Activated CD4-positive, alpha-beta T cell treated with anti-CD3 and anti-CD28 coated beads for 1 hour (primary cell): ENCODE measurements around the gene ING1.
"Not testable (repeated sequence)": the region's sequence is repeated elsewhere in the genome, so short reads cannot be mapped to it uniquely, and the experiment has no call there.

Experiments
- DNase-seq: peaks from one replicate; pipeline ENCODE4 v3.0.0-alpha.2; 2020

Gene ING1

DNA sequence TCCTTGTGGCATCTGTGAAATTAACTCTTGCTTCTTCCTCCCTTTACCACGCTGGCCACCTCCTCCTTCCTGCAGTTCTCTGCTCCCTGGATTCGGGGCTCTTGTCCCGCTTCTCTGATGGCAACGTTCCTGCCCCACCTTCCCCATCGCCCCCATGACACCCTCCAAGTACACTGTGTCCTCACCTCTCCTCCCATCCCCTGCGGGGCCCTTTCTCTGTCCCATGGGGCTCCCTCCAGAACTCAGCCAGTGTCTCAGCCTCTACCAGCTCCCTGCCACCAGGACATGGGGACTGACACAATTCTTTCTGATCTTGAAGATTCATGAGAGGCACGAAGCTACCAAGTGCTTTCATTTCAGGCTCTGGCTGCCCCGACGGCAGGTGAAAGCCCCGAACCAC lies 16.7 kb upstream of the ING1 start:
- no peak for DNase-seq

DNA sequence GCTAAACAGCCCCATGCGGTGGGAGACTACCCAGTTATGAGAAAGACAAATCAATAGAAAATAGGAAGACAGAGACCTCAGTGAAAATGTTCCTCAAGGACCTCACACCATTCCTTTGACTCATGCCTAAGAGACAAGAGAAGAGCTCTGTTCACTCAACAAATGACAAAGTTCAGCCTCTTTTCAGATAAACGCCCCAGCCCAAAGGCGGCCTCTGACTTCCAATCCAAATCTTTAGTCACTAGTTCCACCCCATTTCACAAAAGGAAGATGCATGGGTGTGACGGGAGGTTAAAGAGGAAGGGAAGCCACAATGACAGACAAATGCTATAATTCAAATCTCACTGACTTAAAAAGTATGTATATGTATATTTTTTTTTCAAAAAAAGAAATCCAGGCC lies 15.7 kb upstream of the ING1 start:
- no peak for DNase-seq

- DNase-seq: no peak
These were observed 14.8 kb upstream of the ING1 start for GRCh38 chr13:110698689-110699088.

DNA sequence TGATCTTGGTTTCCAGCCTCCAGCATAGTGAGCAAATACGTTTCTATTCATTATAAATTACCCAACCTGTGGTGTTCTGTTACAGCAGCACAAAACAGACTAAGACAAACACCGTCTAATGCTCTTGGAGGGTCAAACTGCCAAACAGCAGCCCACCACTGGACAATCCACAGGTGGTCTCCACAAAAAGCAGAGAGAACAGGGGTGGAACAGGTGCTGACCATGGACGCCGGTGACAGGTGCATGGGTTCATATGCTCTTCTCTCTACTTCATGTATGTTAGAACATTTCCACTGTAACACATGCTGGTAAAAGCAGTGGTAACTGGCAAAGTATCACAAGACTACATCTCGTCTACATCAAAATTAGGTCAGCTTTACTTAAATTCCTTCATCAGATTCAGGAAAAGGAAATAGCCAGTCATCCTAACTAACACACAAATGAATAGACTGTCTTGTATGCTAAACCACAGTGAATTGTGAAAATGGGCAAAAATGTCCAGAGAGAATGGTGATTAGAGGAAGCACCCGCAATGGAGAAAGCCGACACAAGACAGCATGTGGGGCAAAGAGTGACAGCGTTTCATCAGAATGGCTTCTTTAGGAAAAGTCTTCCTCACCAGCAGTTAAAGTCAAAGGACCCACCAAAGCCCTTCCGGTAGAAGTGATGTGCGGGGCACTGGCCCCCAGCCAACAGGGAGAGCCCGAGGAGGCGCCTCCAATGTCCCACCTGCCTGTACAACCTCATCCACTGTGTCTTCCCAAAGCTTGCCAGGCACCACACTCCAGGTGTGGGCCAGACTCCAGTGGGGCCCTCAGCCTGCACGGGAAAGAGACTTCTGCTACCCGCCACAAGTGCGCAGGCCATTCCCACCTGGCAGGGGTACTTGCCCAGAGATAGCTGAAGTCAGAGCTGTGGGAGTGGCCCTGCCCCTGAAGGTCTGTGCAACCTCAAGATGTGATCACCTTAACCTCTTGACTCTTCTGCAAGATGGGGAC lies 14.1 kb upstream of the ING1 start:
- no peak for DNase-seq

DNA sequence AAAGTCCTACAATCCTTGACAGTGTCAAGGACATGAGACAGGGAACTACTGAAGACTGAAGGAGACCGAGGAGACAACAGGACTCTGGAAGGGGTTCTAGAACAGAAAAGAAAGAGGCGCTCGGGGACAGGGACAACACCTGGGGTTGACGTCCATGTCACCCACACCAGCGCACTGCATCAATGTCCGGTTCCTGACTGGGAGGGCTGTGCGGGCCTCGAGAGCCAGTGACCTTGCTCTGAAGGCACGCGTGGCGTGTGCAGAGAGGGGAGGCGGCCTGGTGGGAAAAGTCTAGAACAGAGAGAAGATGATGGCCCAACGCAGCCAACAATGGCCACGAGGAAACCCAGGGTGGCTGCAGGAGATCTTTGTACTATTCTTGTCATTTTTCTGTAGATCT lies 13.3 kb upstream of the ING1 start:
- no peak for DNase-seq

GRCh38 chr13:110700641-110701040 lies 12.9 kb upstream of the ING1 start:
- no peak for DNase-seq

DNA sequence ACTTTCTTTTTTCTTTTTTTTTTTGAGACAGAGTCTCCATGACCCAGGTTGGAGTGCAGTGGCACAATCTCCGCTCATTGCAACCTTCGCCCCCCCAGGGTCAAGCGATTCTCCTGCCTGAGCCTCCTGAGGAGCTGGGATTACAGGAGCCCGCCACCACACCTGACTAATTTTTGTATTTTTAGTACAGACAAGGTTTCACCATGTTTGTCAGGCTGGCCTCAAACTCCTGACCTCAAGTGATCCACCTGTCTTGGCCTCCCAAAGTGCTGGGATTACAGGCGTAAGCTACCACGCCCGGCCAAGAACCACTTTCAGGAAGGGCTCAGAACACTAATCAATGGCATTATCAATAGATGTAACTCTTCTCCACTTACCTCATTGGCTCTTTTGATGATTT lies 12.4 kb upstream of the ING1 start:
- DNase-seq: not testable (repeated sequence)

- no peak for DNase-seq
These were observed 11.4 kb upstream of the ING1 start for GRCh38 chr13:110702089-110702488.

DNA sequence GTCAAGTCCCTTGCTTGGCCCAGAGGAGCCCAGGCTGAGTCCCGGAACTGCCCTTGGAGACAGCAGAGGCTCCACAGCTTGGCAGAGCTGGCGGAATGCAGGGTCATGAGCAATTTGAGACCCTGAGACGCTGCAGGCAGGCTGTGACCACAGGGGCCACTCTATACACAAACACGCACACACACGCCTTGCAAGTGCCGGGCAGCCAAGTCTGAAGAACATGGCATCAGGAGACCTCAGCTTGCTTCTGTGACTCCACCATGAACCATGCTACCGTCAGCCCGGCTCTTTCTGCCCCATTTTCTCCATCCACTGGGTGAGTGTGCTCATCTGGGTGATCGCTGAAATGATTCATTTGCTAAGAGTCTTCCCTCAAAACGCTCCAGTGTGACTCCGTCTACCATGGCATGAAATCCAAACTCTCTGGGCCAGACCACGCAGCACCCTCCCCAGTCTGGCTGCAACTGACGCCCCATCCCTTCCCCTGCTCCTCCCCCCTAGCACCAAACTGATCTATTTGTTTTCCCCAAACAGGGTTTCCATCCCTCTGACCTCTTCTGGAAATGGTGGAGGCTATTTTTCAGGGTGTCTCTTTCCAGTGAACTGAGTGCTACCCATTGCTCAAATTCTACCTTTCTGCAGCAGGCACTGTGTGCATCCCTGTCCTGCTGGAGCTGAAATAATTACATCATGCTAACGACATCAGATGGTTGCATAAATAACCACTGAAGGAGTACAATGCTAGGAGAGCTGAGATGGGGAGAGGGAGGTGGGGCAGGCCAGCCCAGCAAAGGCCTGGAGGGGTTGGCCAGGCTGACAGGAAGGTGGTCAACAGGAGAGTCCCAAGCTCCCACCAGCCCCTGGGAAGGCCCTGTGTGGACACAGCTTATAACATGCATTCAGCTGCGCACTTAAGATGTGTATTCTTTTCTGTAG lies 10.6 kb upstream of the ING1 start:
- no peak for DNase-seq

GRCh38 chr13:110705356-110705825 lies 8.1 kb upstream of the ING1 start:
- no peak for DNase-seq

DNA sequence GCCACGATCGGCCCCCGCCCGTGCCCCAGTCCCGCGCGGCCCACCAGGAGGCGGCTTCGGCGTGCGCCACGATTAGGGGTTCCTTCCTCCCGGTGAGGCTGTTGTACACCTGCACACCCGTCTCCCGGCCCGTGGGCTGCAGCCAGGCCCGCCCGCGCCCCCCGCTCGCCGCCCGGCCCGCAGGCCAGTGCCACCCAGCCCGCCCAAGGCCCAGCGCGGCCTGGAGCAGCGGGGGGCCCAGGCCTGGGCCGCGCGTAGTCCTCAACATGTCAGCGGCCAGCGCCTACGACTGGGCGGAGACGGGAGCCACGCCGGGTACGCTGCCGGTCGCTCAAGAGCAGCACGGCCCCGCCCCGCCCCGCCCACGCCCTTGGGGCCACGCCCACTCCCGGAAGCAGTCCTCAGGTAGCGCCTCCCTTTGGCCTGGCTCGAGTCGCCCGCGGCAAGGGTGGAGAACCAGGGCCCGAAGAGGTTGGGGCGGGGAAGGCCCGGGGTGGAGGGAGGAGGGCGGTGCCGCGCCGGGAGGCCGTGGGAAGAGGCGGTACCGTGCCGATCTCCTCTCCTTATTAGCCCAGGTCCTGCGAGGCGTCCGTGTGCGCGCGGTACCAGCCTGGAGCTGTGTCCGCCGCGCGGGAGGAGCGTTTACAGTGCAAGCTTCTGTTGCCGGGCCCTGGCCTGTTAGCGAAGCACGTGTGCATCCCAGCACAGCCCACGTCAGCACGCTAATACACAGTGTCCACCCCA lies 7.5 kb upstream of the ING1 start, which contains the start of gene CARS2:
TSS of gene CARS2 (minus strand) at position 291 of the 744 bp plus-strand sequence. CDS start at position 268, 23 bp downstream.
- peak; percentile 86 for DNase-seq

GRCh38 chr13:110706570-110707372 lies 6.7 kb upstream of the ING1 start:
- DNase-seq: no peak

DNA sequence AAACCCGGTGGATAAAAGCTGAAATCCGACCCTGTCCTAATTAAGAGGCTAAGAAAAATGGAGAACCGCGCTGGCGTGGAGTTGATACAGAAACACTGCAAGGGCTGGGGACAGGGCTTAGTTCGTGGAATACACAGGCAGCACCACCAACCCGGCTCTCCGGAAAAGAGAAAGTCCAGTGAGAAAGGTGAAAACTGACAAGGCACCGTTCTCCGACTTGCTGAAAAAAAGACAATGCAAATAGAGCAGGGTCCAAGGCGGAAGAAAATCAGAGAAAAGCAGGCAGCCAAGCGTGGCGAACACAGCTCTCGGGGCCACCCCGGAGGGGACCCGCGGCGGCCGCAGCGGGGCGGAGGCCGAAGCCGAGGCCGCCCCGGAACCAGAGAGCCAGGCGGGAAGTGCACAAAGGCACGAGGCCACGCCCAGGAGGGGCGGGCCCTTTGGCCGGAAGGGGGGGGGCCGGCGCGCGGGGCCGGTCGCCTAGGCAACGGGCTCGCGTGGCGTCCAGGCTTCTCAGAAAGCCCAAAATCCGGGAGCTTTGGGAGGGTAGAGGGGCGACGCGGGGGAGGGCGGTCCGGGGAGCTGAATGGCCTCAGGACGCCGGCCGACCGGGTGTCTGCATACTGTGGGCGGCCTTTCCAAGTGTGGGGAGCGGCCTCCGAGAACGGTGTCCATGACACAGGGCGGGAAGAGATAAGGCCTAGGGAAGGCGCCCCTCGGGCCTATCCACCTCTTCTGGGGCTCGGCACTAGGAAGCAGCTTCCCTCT lies 1.2 kb upstream of the ING1 start:
- DNase-seq: peak; percentile 81

DNA sequence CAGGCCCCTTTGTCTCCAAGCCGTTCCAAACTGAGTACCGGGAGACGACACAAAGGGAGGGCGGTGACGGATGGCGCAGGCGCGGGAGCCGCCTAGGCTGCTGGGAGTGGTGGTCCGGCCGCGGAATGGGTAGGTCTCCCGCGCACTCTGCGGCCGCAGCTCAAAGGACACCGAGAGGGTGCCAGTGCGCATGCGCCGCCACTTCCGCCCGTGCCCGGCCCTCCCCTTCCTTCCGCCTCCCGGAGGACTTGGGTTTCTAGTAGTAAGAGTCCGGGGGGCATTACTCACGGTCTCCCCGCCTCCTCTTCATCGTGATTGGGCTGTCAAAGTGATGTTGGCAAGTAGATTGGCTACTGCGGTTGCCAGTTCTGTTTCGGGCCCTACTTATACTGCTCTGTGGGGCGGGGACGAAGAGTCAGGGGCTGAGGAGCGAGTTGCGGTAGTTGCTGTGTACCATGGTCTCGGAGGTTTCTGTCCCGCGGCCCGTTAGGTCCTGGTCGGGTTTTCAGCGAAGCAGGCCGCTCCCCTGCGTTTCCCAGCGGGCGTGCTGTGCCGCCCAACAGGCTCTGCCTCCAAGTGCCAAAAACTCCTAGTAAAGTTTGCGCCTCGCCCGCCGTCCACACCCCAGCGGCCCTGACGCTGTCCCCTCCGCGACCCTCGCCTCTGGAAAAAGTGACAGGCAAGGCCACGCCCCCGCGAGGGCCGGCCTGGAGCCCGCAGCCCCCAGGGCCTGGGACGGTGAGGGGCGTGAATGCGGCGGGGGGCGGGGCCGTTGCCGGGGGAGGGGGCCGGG lies 455 bp upstream of the ING1 start:
- DNase-seq: peak; percentile 99

DNA sequence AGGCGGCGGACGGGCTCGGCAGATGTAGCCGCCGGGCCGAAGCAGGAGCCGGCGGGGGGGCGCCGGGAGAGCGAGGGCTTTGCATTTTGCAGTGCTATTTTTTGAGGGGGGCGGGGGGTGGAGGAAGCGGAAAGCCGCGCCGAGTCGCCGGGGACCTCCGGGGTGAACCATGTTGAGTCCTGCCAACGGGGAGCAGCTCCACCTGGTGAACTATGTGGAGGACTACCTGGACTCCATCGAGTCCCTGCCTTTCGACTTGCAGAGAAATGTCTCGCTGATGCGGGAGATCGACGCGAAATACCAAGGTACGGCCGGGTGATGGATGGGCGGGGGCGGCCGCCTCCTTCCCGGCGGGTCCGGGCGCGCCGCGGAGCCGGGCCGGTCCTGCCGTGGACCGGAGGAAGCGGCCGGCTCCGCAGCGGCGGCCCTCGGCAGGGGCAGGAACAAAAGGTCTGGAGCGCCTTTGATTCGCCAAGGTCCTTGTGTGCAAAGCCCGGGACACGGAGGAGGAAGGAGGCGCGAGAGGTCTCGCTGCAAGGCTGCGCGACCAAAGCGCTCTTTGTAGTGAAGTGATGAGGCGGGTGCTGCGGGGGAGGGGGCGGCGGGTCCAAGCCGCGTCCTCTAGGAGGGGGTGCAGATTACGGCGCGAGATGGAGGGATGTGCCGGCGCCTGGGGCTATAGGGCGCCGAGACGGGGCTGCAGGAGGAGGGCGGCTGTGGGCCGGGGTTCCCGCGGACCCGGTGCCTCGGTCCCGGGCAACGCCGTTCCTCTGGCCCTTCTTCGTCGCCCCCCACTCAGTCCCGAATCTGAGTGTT lies 689 bp downstream of the ING1 start:
- DNase-seq: peak; percentile 65

GRCh38 chr13:110714797-110715394 lies 1.4 kb downstream of the ING1 start:
- no peak for DNase-seq

GRCh38 chr13:110715395-110716246 lies 2.1 kb downstream of the ING1 start:
- peak; percentile 93 for DNase-seq

DNA sequence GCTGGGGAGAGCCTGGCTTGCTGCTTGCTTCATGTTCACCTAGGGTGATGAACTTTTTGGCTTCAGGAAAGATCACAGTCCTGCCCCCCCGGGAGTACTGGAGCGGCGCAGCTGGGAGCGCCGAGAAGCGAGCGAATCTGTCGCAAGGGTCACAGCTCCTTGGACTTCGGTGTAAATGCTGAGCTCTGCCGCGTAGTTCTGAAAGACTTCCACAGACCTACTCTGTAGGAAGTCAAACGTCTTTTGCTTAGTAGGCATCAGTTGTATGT lies 2.7 kb downstream of the ING1 start:
- DNase-seq: no peak
